NCI-H187 treated with DMSO at 0.1 percent for 48 hours (cell line): ENCODE data around the gene TAS2R20.

ENCODE experiments used
- DNase-seq: peaks from one replicate; lab custom pipeline; 2025; lab: John Stamatoyannopoulos, UW

TAS2R20 gene

GRCh38 chr12:10959804-10960203 is 38.3 kb downstream of the TAS2R20 start:
- no peak for DNase-seq

- no peak for DNase-seq
These were observed 40.4 kb downstream of the TAS2R20 start for GRCh38 chr12:10957741-10958140.

- DNase-seq, result no peak
These were observed 42.0 kb downstream of the TAS2R20 start for GRCh38 chr12:10956085-10956484.

GRCh38 chr12:10952645-10953044 is 45.5 kb downstream of the TAS2R20 start:
- DNase-seq, result no peak
